H1 (cell line): Measurements from ENCODE around the gene TBCD. TPM values are rescaled to one million over a fixed set of nuclear protein-coding genes. Genes with fewer than 3 reads are reported as not detected.

Experiments used
- CTCF ChIA-PET: fragments of 300-600 bp; sonication (Branson Sonifier 250); formaldehyde crosslinking; loops from one replicate; lab custom pipeline; 2021; ENCODE audit not compliant: partially characterized antibody; lab: Charles Lee
- POLR2A ChIA-PET: fragments of 300-600 bp; sonication (Branson Sonifier 250); formaldehyde crosslinking; loops from one replicate; lab custom pipeline; 2021; ENCODE audit warnings: inconsistent platforms; ENCODE audit not compliant: partially characterized antibody; lab: Charles Lee
- DNase-seq, 2 experiments: peaks; one replicate each; pipeline versions ENCODE4 v3.0.0 to v3.0.0-alpha.2; 2010 to 2022; ENCODE audit warnings: low spot score in 2 of 2, low read depth in 1 of 2, mixed read lengths in 1 of 2
- FAIRE-seq: peaks from 2 replicates; lab custom pipeline; 2011; peaks lifted over from hg19 to GRCh38; lab: Jason Lieb, UNC
- H2AFZ ChIP-seq: 2 replicates; pipeline ENCODE4 v1.8.1; 2012; ENCODE audit warnings: low read length, inconsistent platforms
- H2AK5ac ChIP-seq: 2 replicates; pipeline ENCODE4 v1.6.1; 2013; ENCODE audit warnings: low read depth, low read length
- H2BK120ac ChIP-seq: replicated peaks from 2 replicates; pipeline ENCODE3; 2013; ENCODE audit warnings: low read depth, low read length, inconsistent platforms
- H2BK12ac ChIP-seq: 2 replicates; pipeline ENCODE4 v1.6.1; 2013; ENCODE audit warnings: low read depth, low read length
- H2BK15ac ChIP-seq: 2 replicates; pipeline ENCODE4 v1.6.1; 2013; ENCODE audit warnings: low read length
- H2BK20ac ChIP-seq: 2 replicates; pipeline ENCODE4 v1.6.1; 2013; ENCODE audit warnings: low read length
- H2BK5ac ChIP-seq: 2 replicates; pipeline ENCODE4 v1.6.1; 2013; ENCODE audit warnings: low read depth, low read length
- H3K14ac ChIP-seq: 2 replicates; pipeline ENCODE4 v1.6.1; 2013; ENCODE audit warnings: inconsistent platforms; ENCODE audit not compliant: insufficient read length
- H3K18ac ChIP-seq: 2 replicates; pipeline ENCODE4 v1.6.1; 2013; ENCODE audit warnings: low read length; ENCODE audit errors: extremely low read depth
- H3K23ac ChIP-seq: 2 replicates; pipeline ENCODE4 v1.6.1; 2013; ENCODE audit warnings: inconsistent platforms; ENCODE audit not compliant: insufficient read length
- H3K23me2 ChIP-seq: 2 replicates; pipeline ENCODE4 v1.6.1; 2013; ENCODE audit warnings: low read depth, low read length
- H3K27ac ChIP-seq: 2 replicates; pipeline ENCODE4 v1.6.1; 2011; ENCODE audit warnings: low read depth, low read length, inconsistent platforms
- H3K27me3 ChIP-seq, 4 experiments: replicated peaks in 1 of 4; 1 replicate in 1 of 4; 2 replicates in 3 of 4; pipeline versions ENCODE4 v1.6.1 to v1.8.1; 2011 to 2013; ENCODE audit warnings: low read length in 3 of 4, mild to moderate bottlenecking in 3 of 4, inconsistent platforms in 2 of 4, mixed read lengths in 2 of 4, moderate library complexity in 1 of 4; ENCODE audit not compliant: control insufficient read depth in 3 of 4, insufficient read depth in 3 of 4; ENCODE audit errors: extremely low read depth in 1 of 4
- H3K36me3 ChIP-seq, 4 experiments: 2 replicates each; pipeline versions ENCODE4 v1.6.1 to v1.8.1; 2011 to 2013; ENCODE audit warnings: mild to moderate bottlenecking in 4 of 4, low read length in 3 of 4, moderate library complexity in 2 of 4, control low read depth in 1 of 4, inconsistent platforms in 1 of 4; ENCODE audit not compliant: insufficient read depth in 4 of 4, control insufficient read depth in 2 of 4
- H3K4ac ChIP-seq: replicated peaks from 2 replicates; pipeline ENCODE3; 2013; ENCODE audit warnings: low read length, low read depth, mixed read lengths, inconsistent platforms; ENCODE audit not compliant: insufficient read length
- H3K4me1 ChIP-seq, 4 experiments: replicated peaks in 1 of 4; 1 replicate in 1 of 4; 2 replicates in 3 of 4; pipeline versions ENCODE4 v1.6.1 to v1.8.1; 2011 to 2013; ENCODE audit warnings: low read length in 3 of 4, inconsistent platforms in 2 of 4, mixed read lengths in 1 of 4; ENCODE audit not compliant: insufficient read depth in 4 of 4, control insufficient read depth in 3 of 4
- H3K4me2 ChIP-seq, 2 experiments: 2 replicates each; pipeline versions ENCODE4 v1.6.1 to v1.8.1; 2011 to 2013; ENCODE audit warnings: low read depth in 2 of 2, low read length in 2 of 2, control low read depth in 1 of 2, inconsistent platforms in 1 of 2, mild to moderate bottlenecking in 1 of 2; ENCODE audit not compliant: insufficient read depth in 1 of 2
- H3K4me3 ChIP-seq, 4 experiments: fragments of 200-600, 300-600 bp in 1 of 4; sonication (generic), shearing (Covaris generic), sonication (Bioruptor Twin) in 1 of 4; 2 replicates each; pipeline versions ENCODE4 v1.5.1 to v1.8.1; 2011 to 2016; ENCODE audit warnings: low read length in 4 of 4, low read depth in 3 of 4, control low read depth in 2 of 4, inconsistent platforms in 2 of 4, mild to moderate bottlenecking in 2 of 4, mixed read lengths in 1 of 4, moderate library complexity in 1 of 4; ENCODE audit not compliant: insufficient read depth in 2 of 4; ENCODE audit errors: extremely low read depth in 1 of 4
- H3K56ac ChIP-seq: replicated peaks from 2 replicates; pipeline ENCODE3; 2013; ENCODE audit warnings: low read depth, mild to moderate bottlenecking, mixed read lengths, low read length, inconsistent platforms; ENCODE audit not compliant: insufficient read length
- H3K79me1 ChIP-seq: 2 replicates; pipeline ENCODE4 v1.6.1; 2013; ENCODE audit warnings: low read depth, low read length, control low read depth
- H3K79me2 ChIP-seq, 2 experiments: 2 replicates each; pipeline versions ENCODE4 v1.6.1 to v1.8.1; 2012 to 2013; ENCODE audit warnings: low read length in 2 of 2, mild to moderate bottlenecking in 2 of 2, inconsistent platforms in 1 of 2; ENCODE audit not compliant: insufficient read depth in 2 of 2, control insufficient read depth in 1 of 2
- H3K9ac ChIP-seq, 4 experiments: replicated peaks in 1 of 4; 1 replicate in 1 of 4; 2 replicates in 3 of 4; pipeline versions ENCODE4 v1.6.1 to v1.8.1; 2011 to 2013; ENCODE audit warnings: low read depth in 3 of 4, low read length in 3 of 4, control low read depth in 2 of 4, mild to moderate bottlenecking in 2 of 4, moderate library complexity in 2 of 4, inconsistent platforms in 1 of 4; ENCODE audit errors: extremely low read depth in 1 of 4
- H3K9me3 ChIP-seq, 2 experiments: 2 replicates each; pipeline versions ENCODE4 v1.6.1 to v1.8.1; 2012 to 2013; ENCODE audit warnings: mild to moderate bottlenecking in 2 of 2, moderate library complexity in 2 of 2, control low read depth in 1 of 2, inconsistent platforms in 1 of 2, low read depth in 1 of 2, low read length in 1 of 2, mixed read lengths in 1 of 2; ENCODE audit not compliant: insufficient read depth in 2 of 2
- H4K20me1 ChIP-seq, 2 experiments: replicated peaks in 1 of 2; 2 replicates each; pipeline versions ENCODE3 to v1.8.1; 2011 to 2013; ENCODE audit warnings: inconsistent platforms in 2 of 2, low read length in 2 of 2, mild to moderate bottlenecking in 1 of 2; ENCODE audit not compliant: insufficient read depth in 2 of 2, control insufficient read depth in 1 of 2
- H4K5ac ChIP-seq: 2 replicates; pipeline ENCODE4 v1.6.1; 2013; ENCODE audit warnings: low read length, low read depth, mixed read lengths, inconsistent platforms; ENCODE audit not compliant: insufficient read length
- H4K8ac ChIP-seq: 2 replicates; pipeline ENCODE4 v1.8.0; 2013; ENCODE audit warnings: mild to moderate bottlenecking, moderate library complexity, low read length, inconsistent platforms; ENCODE audit not compliant: insufficient read depth; ENCODE audit errors: extremely low read depth
- H4K91ac ChIP-seq: replicated peaks from 2 replicates; pipeline ENCODE3; 2013; ENCODE audit warnings: low read length, mixed read lengths, inconsistent platforms; ENCODE audit not compliant: insufficient read length
- EP300 ChIP-seq, 2 experiments: IDR thresholded peaks; 1 replicate in 1 of 2; 2 replicates in 1 of 2; pipeline ENCODE4 v1.6.1; 2011 to 2012; ENCODE audit warnings: low read depth in 2 of 2, low read length in 2 of 2, mild to moderate bottlenecking in 2 of 2, borderline replicate concordance in 1 of 2, inconsistent platforms in 1 of 2, moderate library complexity in 1 of 2
- GABPA ChIP-seq: IDR thresholded peaks from 2 replicates; pipeline ENCODE4 v1.6.1; 2011; ENCODE audit warnings: mild to moderate bottlenecking, low read length, moderate library complexity, borderline replicate concordance; ENCODE audit not compliant: insufficient read depth
- HDAC2 ChIP-seq, 2 experiments: fragments of 300-600 bp in 1 of 2; sonication (generic) in 1 of 2; IDR thresholded peaks; 2 replicates each; pipeline ENCODE4 v1.6.1; 2011 to 2012; ENCODE audit warnings: low read depth in 2 of 2, low read length in 2 of 2, mild to moderate bottlenecking in 2 of 2, moderate library complexity in 2 of 2, borderline replicate concordance in 1 of 2, inconsistent platforms in 1 of 2
- PHF8 ChIP-seq: fragments of 200-600 bp; sonication (generic); conservative IDR thresholded peaks from 2 replicates; pipeline ENCODE4 v1.7.1; 2012; ENCODE audit warnings: low read depth, mild to moderate bottlenecking, inconsistent platforms, low read length, moderate library complexity
- POLR2AphosphoS5 ChIP-seq: IDR thresholded peaks from 2 replicates; pipeline ENCODE4 v1.6.1; 2011; ENCODE audit warnings: low read depth, low read length
- SAP30 ChIP-seq: fragments of 300-600 bp; sonication (generic); IDR thresholded peaks from 2 replicates; pipeline ENCODE4 v1.7.1; 2012; ENCODE audit warnings: low read length, moderate library complexity, mild to moderate bottlenecking, inconsistent platforms; ENCODE audit not compliant: insufficient read depth, insufficient replicate concordance
- SIN3A ChIP-seq, 2 experiments: IDR thresholded peaks in 1 of 2; conservative IDR thresholded peaks in 1 of 2; 2 replicates each; pipeline ENCODE4 v1.6.1; 2011 to 2012; ENCODE audit warnings: low read length in 2 of 2, improper control_type of control experiment in 1 of 2, low read depth in 1 of 2, mild to moderate bottlenecking in 1 of 2
- SP1 ChIP-seq: IDR thresholded peaks from 2 replicates; pipeline ENCODE4 v1.6.1; 2011; ENCODE audit warnings: low read depth, low read length
- SP4 ChIP-seq: IDR thresholded peaks from 2 replicates; pipeline ENCODE4 v1.6.1; 2012; ENCODE audit warnings: low read length, inconsistent platforms
- SRF ChIP-seq: IDR thresholded peaks from 2 replicates; pipeline ENCODE4 v1.6.1; 2011; ENCODE audit warnings: mild to moderate bottlenecking, low read depth, low read length, moderate library complexity
- TEAD4 ChIP-seq: IDR thresholded peaks from 2 replicates; pipeline ENCODE4 v1.6.1; 2012; ENCODE audit warnings: low read depth, low read length, inconsistent platforms, mixed read lengths
- YY1 ChIP-seq: IDR thresholded peaks from 2 replicates; pipeline ENCODE4 v1.6.1; 2011; ENCODE audit warnings: low read depth, mild to moderate bottlenecking, low read length
- ZNF274 ChIP-seq: IDR thresholded peaks from 2 replicates; pipeline ENCODE4 v1.7.0; 2012; ENCODE audit warnings: low read length, borderline replicate concordance; ENCODE audit errors: extremely low read depth
- WGBS, 2 experiments: shearing (Covaris generic) in 1 of 2; methylation state at CpG; one replicate each; pipeline versions ENCODE4 v1.1.6 to v1.1.7; 2013 to 2015; ENCODE audit warnings: low lambda C conversion rate in 2 of 2, mixed read lengths in 2 of 2, inconsistent platforms in 1 of 2, low coverage in 1 of 2, missing lambda C conversion rate in 1 of 2; ENCODE audit not compliant: insufficient replicate concordance in 2 of 2, insufficient coverage in 1 of 2, insufficient read length in 1 of 2; ENCODE audit errors: extremely low coverage in 1 of 2, missing lambda C conversion rate in 1 of 2; 5-methylcytosine and 5-hydroxymethylcytosine counted together
- polyA plus RNA-seq, 7 experiments: library from polyadenylated mRNA; depleted of rRNA in 3 of 7; stranded (reverse) in 5 of 7; unstranded in 2 of 7; fragments of >200 nt in 5 of 7; fragments of 200-250 nt in 2 of 7; gene quantifications; 1 replicate in 5 of 7; 2 replicates in 1 of 7; 4 replicates in 1 of 7; pipeline versions ENCODE4 v1.2.1 to v1.2.3, GENCODE V29; 2011 to 2013; ENCODE audit warnings: missing spikeins in 2 of 7, mixed read lengths in 2 of 7
- total RNA-seq: library from RNA; stranded (reverse); fragmentation: NEBNext Ultra II Directional; extraction: Animal tissue kit (Norgen Biotek cat#: 25700); gene quantifications from 2 replicates; pipeline ENCODE4 v1.2.1, GENCODE V29; 2021

Gene TBCD
- total and polyA plus RNA-seq, 2 of the 8 experiments (the other 6 are each of a cell fraction or from before 2014, with no cell fraction given): 118 to 162 TPM

DNA sequence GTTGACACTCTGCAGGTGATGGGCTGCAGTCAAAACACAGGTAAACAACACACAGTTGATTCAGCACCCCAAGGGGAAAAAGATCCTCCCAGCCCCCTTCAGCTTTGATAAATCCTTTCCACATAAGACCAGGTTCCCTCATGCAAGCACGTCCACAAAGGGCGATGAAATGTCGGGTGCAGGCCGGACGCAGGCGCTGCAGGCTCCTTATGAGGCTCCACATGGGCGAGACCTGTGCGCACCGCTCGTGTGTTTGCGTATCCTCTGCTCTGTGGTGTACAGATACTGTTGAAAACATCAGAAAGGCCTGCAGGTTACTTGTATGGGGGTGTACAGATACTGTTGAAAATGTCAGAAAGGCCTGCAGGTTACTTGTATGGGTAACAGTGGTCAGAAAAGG, 102.4 kb downstream of the TBCD start:
- peaks cover 8 to 9% of the 10 kb centered on the region in 2 experiments for H4K20me1 ChIP-seq
- H3K79me1 ChIP-seq: peaks cover 2% of the 10 kb centered on the region; the same call in 1 of the 2 replicates
- H3K79me2 ChIP-seq: no peaks in the 10 kb centered on the region; a peak in 1 of 4 replicates
- H4K8ac ChIP-seq: no peak overlapping the region
- H3K14ac ChIP-seq: no peak overlapping the region
- no peak for TF ChIP-seq HDAC2 (IDR thresholded peaks at IDR 0.05; ENCODE audit: borderline replicate concordance in 1 of 2, low read depth in 2 of 2, low read length in 2 of 2)
- TF ChIP-seq POLR2AphosphoS5: no peak
- no peak for TF ChIP-seq GABPA
- TF ChIP-seq PHF8: no peak
- TF ChIP-seq SP4: no peak
- no peak for TF ChIP-seq SAP30
- TF ChIP-seq SRF: no peak
- no peak for TF ChIP-seq EP300 (IDR thresholded peaks at IDR 0.05; ENCODE audit: borderline replicate concordance in 1 of 2, low read depth in 2 of 2, low read length in 2 of 2)
- TF ChIP-seq SIN3A (conservative IDR thresholded peaks at IDR 0.05 in 1 of 2, IDR thresholded peaks at IDR 0.05 in 1 of 2; ENCODE audit: low read depth in 1 of 2, low read length in 2 of 2): no peak
- TF ChIP-seq ZNF274: no peak
- TF ChIP-seq YY1: no peak
- no peak for TF ChIP-seq TEAD4
- no peak for TF ChIP-seq SP1
- no peak overlapping the region for H3K4ac ChIP-seq
- H2BK5ac ChIP-seq: no peak overlapping the region; the same call in 1 of the 2 replicates
- peaks cover 0 to 4% of the 10 kb centered on the region in 2 experiments; a peak in 1 of 4 replicates for H3K9me3 ChIP-seq
- no peaks in the 10 kb centered on the region for H3K23me2 ChIP-seq
- no peak overlapping the region for H3K4me3 ChIP-seq
- no peak overlapping the region for H3K27ac ChIP-seq
- H2BK15ac ChIP-seq: no peak overlapping the region
- CTCF ChIA-PET: interaction anchor here (0.8 to 2.4 kb wide), 7 partner anchors 9 to 73 kb away, joined by 3 to 10 read pairs (median 5); no protein-coding TSS in a partner anchor
- no peak overlapping the region for H2BK12ac ChIP-seq
- POLR2A ChIA-PET: no interaction called here
- no peak overlapping the region for H2BK120ac ChIP-seq
- H3K4me2 ChIP-seq: no peak overlapping the region
- WGBS, 2 experiments: 96% methylated on average over 11 of the region's 11 CpGs; no CpG with 5 or more reads in 1 of the 2 experiments
- H3K27me3 ChIP-seq: no peaks in the 10 kb centered on the region
- H2BK20ac ChIP-seq: no peak overlapping the region
- H2AFZ ChIP-seq: no peak overlapping the region
- H4K5ac ChIP-seq: no peak overlapping the region
- no peak overlapping the region for H3K56ac ChIP-seq
- no peak overlapping the region for H3K18ac ChIP-seq
- no peak overlapping the region for H3K9ac ChIP-seq
- H2AK5ac ChIP-seq: no peak overlapping the region
- no peak overlapping the region for H4K91ac ChIP-seq
- DNase-seq (no peak), FAIRE-seq (no peak)
- no peak overlapping the region for H3K23ac ChIP-seq
- H3K36me3 ChIP-seq: peaks cover 0 to 10% (median 4%) of the 10 kb centered on the region in 4 experiments; a peak in 5 of 8 replicates
- H3K4me1 ChIP-seq: no peaks in the 10 kb centered on the region
